H9 (cell line): ENCODE data around the gene RMC1. TPM values are rescaled to one million over a fixed set of nuclear protein-coding genes. Genes with fewer than 3 reads are reported as not detected.

Experiments
- DNase-seq: peaks from one replicate; pipeline ENCODE4 v3.0.0-alpha.2; 2017
- H2AFZ ChIP-seq: one replicate; pipeline ENCODE4 v1.6.1; 2013; ENCODE audit warnings: mild to moderate bottlenecking, low read length, control low read depth, moderate library complexity
- H2AK5ac ChIP-seq: 2 replicates; pipeline ENCODE4 v1.6.1; 2013; ENCODE audit warnings: low read length, control low read depth, mixed read lengths; ENCODE audit not compliant: insufficient read length
- H2BK120ac ChIP-seq: one replicate; pipeline ENCODE4 v1.6.1; 2013; ENCODE audit warnings: low read depth, mild to moderate bottlenecking, low read length, control low read depth, inconsistent platforms; ENCODE audit not compliant: poor library complexity, severe bottlenecking
- H2BK12ac ChIP-seq: 2 replicates; pipeline ENCODE4 v1.6.1; 2013; ENCODE audit warnings: low read length, control low read depth, mixed read lengths, low read depth; ENCODE audit not compliant: insufficient read length
- H2BK15ac ChIP-seq: 2 replicates; pipeline ENCODE4 v1.6.1; 2013; ENCODE audit warnings: low read depth, low read length, control low read depth
- H2BK20ac ChIP-seq: one replicate; pipeline ENCODE4 v1.6.1; 2013; ENCODE audit warnings: low read depth, mild to moderate bottlenecking, low read length, control low read depth, inconsistent platforms; ENCODE audit not compliant: poor library complexity, severe bottlenecking
- H2BK5ac ChIP-seq: 2 replicates; pipeline ENCODE4 v1.6.1; 2013; ENCODE audit warnings: low read length, control low read depth, mixed read lengths; ENCODE audit not compliant: insufficient read length
- H3K14ac ChIP-seq: 2 replicates; pipeline ENCODE4 v1.6.1; 2013; ENCODE audit warnings: low read length, control low read depth; ENCODE audit not compliant: insufficient read depth
- H3K18ac ChIP-seq: 2 replicates; pipeline ENCODE4 v1.6.1; 2013; ENCODE audit warnings: low read depth, mild to moderate bottlenecking, mixed read lengths, low read length, control low read depth; ENCODE audit not compliant: insufficient read length
- H3K23ac ChIP-seq: 2 replicates; pipeline ENCODE4 v1.6.1; 2013; ENCODE audit warnings: low read length, control low read depth, mixed read lengths, low read depth; ENCODE audit not compliant: insufficient read length
- H3K23me2 ChIP-seq: 2 replicates; pipeline ENCODE4 v1.6.1; 2013; ENCODE audit warnings: low read depth, mild to moderate bottlenecking, mixed read lengths, low read length, control low read depth; ENCODE audit not compliant: insufficient read length, poor library complexity, severe bottlenecking
- H3K27ac ChIP-seq: 2 replicates; pipeline ENCODE4 v1.5.1; 2013; ENCODE audit warnings: low read length, control low read depth, mixed read lengths, low read depth; ENCODE audit not compliant: insufficient read length
- H3K27me3 ChIP-seq: 2 replicates; pipeline ENCODE4 v1.6.1; 2013; ENCODE audit warnings: low read length, control low read depth, inconsistent platforms; ENCODE audit not compliant: insufficient read depth
- H3K4ac ChIP-seq: 2 replicates; pipeline ENCODE4 v1.6.1; 2013; ENCODE audit warnings: low read depth, mild to moderate bottlenecking, control low read depth, inconsistent platforms, low read length, moderate library complexity
- H3K4me1 ChIP-seq: 2 replicates; pipeline ENCODE4 v1.6.1; 2013; ENCODE audit warnings: low read length, control low read depth, inconsistent platforms; ENCODE audit not compliant: insufficient read depth
- H3K4me2 ChIP-seq: 2 replicates; pipeline ENCODE4 v1.6.1; 2013; ENCODE audit warnings: low read length, control low read depth, mixed read lengths; ENCODE audit not compliant: insufficient read length, insufficient read depth
- H3K56ac ChIP-seq: 2 replicates; pipeline ENCODE4 v1.6.1; 2013; ENCODE audit warnings: low read depth, mild to moderate bottlenecking, mixed read lengths, low read length, control low read depth; ENCODE audit not compliant: insufficient read length
- H3K79me1 ChIP-seq: 2 replicates; pipeline ENCODE4 v1.6.1; 2013; ENCODE audit warnings: low read depth, mild to moderate bottlenecking, moderate library complexity, low read length, control low read depth, inconsistent platforms; ENCODE audit not compliant: insufficient read depth, poor library complexity, severe bottlenecking
- H3K79me2 ChIP-seq: 2 replicates; pipeline ENCODE4 v1.6.1; 2013; ENCODE audit warnings: low read length, control low read depth, inconsistent platforms; ENCODE audit not compliant: insufficient read depth
- H3K9ac ChIP-seq: 2 replicates; pipeline ENCODE4 v1.6.1; 2013; ENCODE audit warnings: low read length, control low read depth, mixed read lengths; ENCODE audit not compliant: insufficient read length; ENCODE audit errors: extremely low read depth
- H3K9me3 ChIP-seq: one replicate; pipeline ENCODE4 v1.6.1; 2013; ENCODE audit warnings: low read depth, low read length, inconsistent platforms; ENCODE audit not compliant: control insufficient read depth
- H3T11ph ChIP-seq: one replicate; pipeline ENCODE4 v1.6.1; 2013; ENCODE audit warnings: mild to moderate bottlenecking, low read length, control low read depth, inconsistent platforms
- H4K20me1 ChIP-seq: one replicate; pipeline ENCODE4 v1.6.1; 2013; ENCODE audit not compliant: control insufficient read depth, insufficient read length, insufficient read depth
- H4K5ac ChIP-seq: 2 replicates; pipeline ENCODE4 v1.6.1; 2013; ENCODE audit warnings: low read depth, mild to moderate bottlenecking, mixed read lengths, low read length, control low read depth; ENCODE audit not compliant: insufficient read length
- H4K8ac ChIP-seq: replicated peaks from 2 replicates; pipeline ENCODE4 v1.6.1; 2013; ENCODE audit warnings: low read length, control low read depth, mixed read lengths, low read depth; ENCODE audit not compliant: insufficient read length
- H4K91ac ChIP-seq: 2 replicates; pipeline ENCODE4 v1.6.1; 2013; ENCODE audit warnings: low read depth, mild to moderate bottlenecking, moderate library complexity, mixed read lengths, low read length, control low read depth; ENCODE audit not compliant: insufficient read length
- H3K27ac Mint-ChIP-seq, 3 experiments: 2 replicates in 2 of 3; 3 replicates in 1 of 3; pipeline ENCODE4 v1.8.0; 2020 to 2021; ENCODE audit warnings: mixed read lengths in 3 of 3, mild to moderate bottlenecking in 1 of 3, moderate library complexity in 1 of 3
- H3K27me3 Mint-ChIP-seq: 2 replicates; pipeline ENCODE4 v1.8.0; 2021; ENCODE audit warnings: low read depth, mild to moderate bottlenecking, moderate library complexity, mixed read lengths
- H3K36me3 Mint-ChIP-seq, 3 experiments: 2 replicates in 2 of 3; 3 replicates in 1 of 3; pipeline ENCODE4 v1.8.0; 2020 to 2021; ENCODE audit warnings: low read depth in 3 of 3, mixed read lengths in 3 of 3; ENCODE audit not compliant: insufficient read depth in 1 of 3
- H3K4me1 Mint-ChIP-seq, 2 experiments: 2 replicates each; pipeline ENCODE4 v1.8.0; 2020; ENCODE audit warnings: mixed read lengths in 2 of 2
- H3K4me3 Mint-ChIP-seq, 2 experiments: 2 replicates in 1 of 2; 3 replicates in 1 of 2; pipeline ENCODE4 v1.8.0; 2020 to 2021; ENCODE audit warnings: mild to moderate bottlenecking in 2 of 2, mixed read lengths in 2 of 2, moderate library complexity in 1 of 2
- H3K9me3 Mint-ChIP-seq, 2 experiments: 2 replicates in 1 of 2; 3 replicates in 1 of 2; pipeline ENCODE4 v1.8.0; 2020; ENCODE audit warnings: mild to moderate bottlenecking in 2 of 2, mixed read lengths in 2 of 2, moderate library complexity in 1 of 2
- CTCF ChIP-seq: fragments of 200-600 bp; sonication (generic); conservative IDR thresholded peaks from 3 replicates; pipeline ENCODE4 v1.8.0; 2021; ENCODE audit warnings: antibody characterized with exemption, mild to moderate bottlenecking
- WGBS: extraction: QIAGEN DNeasy Blood & Tissue Kit; methylation state at CpG from one replicate; pipeline ENCODE4 v1.1.7; 2013; ENCODE audit warnings: missing lambda C conversion rate, low lambda C conversion rate, mixed read lengths; ENCODE audit not compliant: insufficient read length; ENCODE audit errors: extremely low coverage; 5-methylcytosine and 5-hydroxymethylcytosine counted together
- total RNA-seq: library from RNA; stranded (reverse); gene quantifications from 2 replicates; pipeline ENCODE4 v1.2.1, GENCODE V29; 2021

RMC1 gene
- total RNA-seq, 1 experiment from 2014 or later = 21.3 TPM

GRCh38 chr18:23471486-23471885 lies 31.8 kb upstream of the RMC1 start:
- Mint-ChIP-seq H3K9me3 (no peaks in the 10 kb centered on the region), H3K27me3 (no peaks in the 10 kb centered on the region), H3K27ac (no peak overlapping the region), H3K4me1 (no peaks in the 10 kb centered on the region), H3K36me3 (peaks cover 20 to 53% (median 44%) of the 10 kb centered on the region in 3 experiments; a peak in 6 of 7 replicates), H3K4me3 (no peak overlapping the region)
- Histone ChIP-seq H3K23me2 (no peaks in the 10 kb centered on the region), H3K4ac (no peak overlapping the region), H2AK5ac (no peak overlapping the region), H4K8ac (no peak overlapping the region), H2BK5ac (no peak overlapping the region), H4K20me1 (no peaks in the 10 kb centered on the region), H2BK20ac (no peak overlapping the region), H3K18ac (no peak overlapping the region), H3K27ac (no peak overlapping the region), H3K56ac (no peak overlapping the region), H3K79me1 (no peaks in the 10 kb centered on the region), H3K4me2 (no peak overlapping the region), H3K79me2 (no peaks in the 10 kb centered on the region), H3K9ac (no peak overlapping the region), H4K91ac (no peak overlapping the region), H2BK15ac (no peak overlapping the region), H2BK12ac (no peak overlapping the region), H4K5ac (no peak overlapping the region), H3T11ph (no peak overlapping the region), H2BK120ac (no peak overlapping the region), H3K23ac (no peak overlapping the region), H3K27me3 (no peaks in the 10 kb centered on the region), H3K14ac (no peak overlapping the region), H2AFZ (no peak overlapping the region), H3K9me3 (no peaks in the 10 kb centered on the region), H3K4me1 (no peaks in the 10 kb centered on the region)
- no peak for DNase-seq
- no peak for TF ChIP-seq CTCF
- WGBS = 100% methylated on average over 3 of the region's 6 CpGs
